GM12891 (cell line): ENCODE results near the gene SHROOM3.

Source experiments
- POLR2A ChIP-seq: IDR thresholded peaks from 2 replicates; pipeline ENCODE4 v1.6.1; 2011; ENCODE audit warnings: low read depth, low read length, control low read depth
- POLR2AphosphoS5 ChIP-seq: IDR thresholded peaks from 2 replicates; pipeline ENCODE4 v1.6.1; 2011; ENCODE audit warnings: low read depth, low read length, control low read depth
- SPI1 ChIP-seq: IDR thresholded peaks from 2 replicates; pipeline ENCODE4 v1.6.1; 2011; ENCODE audit warnings: low read depth, low read length, control low read depth
- TAF1 ChIP-seq: IDR thresholded peaks from 2 replicates; pipeline ENCODE4 v1.6.1; 2011; ENCODE audit warnings: low read depth, low read length, control low read depth

DNA sequence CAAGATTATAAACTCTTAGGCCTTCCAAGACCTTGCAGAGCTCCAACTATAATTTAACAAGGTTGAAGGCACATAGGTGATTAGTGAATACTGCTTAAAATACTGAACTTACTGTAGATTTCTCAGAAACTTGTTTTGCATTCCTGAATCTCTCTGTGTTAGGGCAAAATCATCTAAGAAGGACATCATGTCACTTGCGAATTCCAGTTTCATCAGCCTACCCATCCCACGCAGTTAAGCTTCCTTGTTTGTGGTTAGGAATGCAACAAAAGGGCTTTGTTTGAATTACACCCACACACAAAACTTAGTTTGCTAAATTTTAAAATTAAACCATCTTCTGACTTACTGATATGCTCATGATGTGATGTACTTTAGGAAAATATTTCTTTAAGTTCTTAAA lies 288.9 kb downstream of the SHROOM3 start:
- TF ChIP-seq POLR2AphosphoS5 = no peak
- TF ChIP-seq POLR2A = no peak
- TF ChIP-seq SPI1 = no peak
- no peak for TF ChIP-seq TAF1
